GM18858 (cell line): ENCODE data around the gene XYLB.

Experiments
- ATAC-seq: cut with Tn5 transposase; IDR thresholded peaks from one replicate; pipeline ENCODE4 v1.9.1; 2021; ENCODE audit not compliant: unreplicated experiment

Gene XYLB

GRCh38 chr3:38361496-38361895, 14.9 kb downstream of the XYLB start:
- ATAC-seq, result no peak

GRCh38 chr3:38362825-38363224, 16.2 kb downstream of the XYLB start:
- no peak for ATAC-seq

- ATAC-seq, result no peak
Observed at GRCh38 chr3:38364721-38365400, 18.3 kb downstream of the XYLB start.

- no peak for ATAC-seq
Observed at GRCh38 chr3:38365469-38366062, 19.0 kb downstream of the XYLB start.

GRCh38 chr3:38366082-38366481, 19.5 kb downstream of the XYLB start:
- no peak for ATAC-seq

GRCh38 chr3:38367779-38368178, 21.2 kb downstream of the XYLB start:
- ATAC-seq, result no peak

GRCh38 chr3:38368238-38368637, 21.7 kb downstream of the XYLB start:
- ATAC-seq, result no peak

- ATAC-seq, result no peak
Observed at GRCh38 chr3:38369186-38369585, 22.6 kb downstream of the XYLB start.

GRCh38 chr3:38370149-38370548, 23.6 kb downstream of the XYLB start:
- ATAC-seq, result no peak

GRCh38 chr3:38370861-38371260, 24.3 kb downstream of the XYLB start:
- ATAC-seq, result no peak

- no peak for ATAC-seq
Observed at GRCh38 chr3:38371541-38372213, 25.1 kb downstream of the XYLB start.

- ATAC-seq, result no peak
Observed at GRCh38 chr3:38372214-38372601, 25.6 kb downstream of the XYLB start.

GRCh38 chr3:38374221-38374620, 27.6 kb downstream of the XYLB start:
- ATAC-seq, result no peak

GRCh38 chr3:38375072-38375471, 28.5 kb downstream of the XYLB start:
- no peak for ATAC-seq

GRCh38 chr3:38375488-38376097, 29.0 kb downstream of the XYLB start:
- ATAC-seq, result no peak

GRCh38 chr3:38376098-38376816, 29.7 kb downstream of the XYLB start:
- ATAC-seq, result no peak

GRCh38 chr3:38379201-38379770, 32.7 kb downstream of the XYLB start:
- ATAC-seq, result no peak

GRCh38 chr3:38382506-38383080, 36.0 kb downstream of the XYLB start:
- ATAC-seq, result no peak

GRCh38 chr3:38383156-38383875, 36.7 kb downstream of the XYLB start:
- ATAC-seq, result no peak
